GM23338 (cell line): ENCODE measurements around the gene SHB.

ENCODE experiments used
- CTCF ChIP-seq, 2 experiments: fragments of 200-600 bp in 1 of 2; sonication (generic) in 1 of 2; conservative IDR thresholded peaks; 2 replicates each; pipeline versions ENCODE4 v1.5.1 to v1.6.1; 2016 to 2017; ENCODE audit warnings: antibody characterized with exemption in 2 of 2, low read depth in 2 of 2, mild to moderate bottlenecking in 2 of 2, moderate library complexity in 1 of 2
- EZH2 ChIP-seq: fragments of 200-600 bp; sonication (generic); IDR thresholded peaks from one replicate; pipeline ENCODE4 v1.8.0; 2017; ENCODE audit warnings: antibody characterized with exemption, mild to moderate bottlenecking, low read depth; ENCODE audit not compliant: unreplicated experiment
- REST ChIP-seq: IDR thresholded peaks from one replicate; pipeline ENCODE4 v1.6.1; 2018; ENCODE audit warnings: antibody characterized with exemption; ENCODE audit not compliant: unreplicated experiment
- ZNF331 ChIP-seq: fragments of 250-450 bp; sonication (Bioruptor Pico); IDR thresholded peaks from 2 replicates; pipeline ENCODE4 v1.5.0; 2020; ENCODE audit warnings: low read depth, mild to moderate bottlenecking, moderate library complexity
- TF ChIP-seq, protein P1 (sequence below): IDR thresholded peaks from 2 replicates; pipeline ENCODE4 v1.6.1; 2016; ENCODE audit warnings: antibody characterized with exemption

- TF ChIP-seq CTCF (conservative IDR thresholded peaks at IDR 0.05; ENCODE audit: low read depth in 2 of 2) (no peak), EZH2 (no peak), ZNF331 (no peak), REST (no peak)
- TF ChIP-seq, protein P1, sequence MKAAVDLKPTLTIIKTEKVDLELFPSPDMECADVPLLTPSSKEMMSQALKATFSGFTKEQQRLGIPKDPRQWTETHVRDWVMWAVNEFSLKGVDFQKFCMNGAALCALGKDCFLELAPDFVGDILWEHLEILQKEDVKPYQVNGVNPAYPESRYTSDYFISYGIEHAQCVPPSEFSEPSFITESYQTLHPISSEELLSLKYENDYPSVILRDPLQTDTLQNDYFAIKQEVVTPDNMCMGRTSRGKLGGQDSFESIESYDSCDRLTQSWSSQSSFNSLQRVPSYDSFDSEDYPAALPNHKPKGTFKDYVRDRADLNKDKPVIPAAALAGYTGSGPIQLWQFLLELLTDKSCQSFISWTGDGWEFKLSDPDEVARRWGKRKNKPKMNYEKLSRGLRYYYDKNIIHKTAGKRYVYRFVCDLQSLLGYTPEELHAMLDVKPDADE: no peak
These were observed 49.9 kb downstream of the SHB start for GRCh38 chr9:38018958-38019602.
